Suprapubic skin (tissue), 3 donors: ENCODE measurements around the gene SRGAP2B.
"Not testable (repeated sequence)": the region's sequence is repeated elsewhere in the genome, so short reads cannot be mapped to it uniquely, and the experiment has no call there.

ENCODE experiments used
- CTCF ChIP-seq, 2 donors: fragments of 200-600 bp in 1 of 2; fragments of 450-650 bp in 1 of 2; sonication (generic) in 1 of 2; IDR thresholded peaks; one replicate each; pipeline ENCODE4 v1.5.1; 2016 to 2019; ENCODE audit warnings: antibody characterized with exemption in 2 of 2, mild to moderate bottlenecking in 1 of 2, moderate library complexity in 1 of 2
- EP300 ChIP-seq: sonication (generic); formaldehyde crosslinking; IDR thresholded peaks from one replicate; pipeline ENCODE4 v1.6.1; 2017; ENCODE audit warnings: antibody characterized with exemption

DNA sequence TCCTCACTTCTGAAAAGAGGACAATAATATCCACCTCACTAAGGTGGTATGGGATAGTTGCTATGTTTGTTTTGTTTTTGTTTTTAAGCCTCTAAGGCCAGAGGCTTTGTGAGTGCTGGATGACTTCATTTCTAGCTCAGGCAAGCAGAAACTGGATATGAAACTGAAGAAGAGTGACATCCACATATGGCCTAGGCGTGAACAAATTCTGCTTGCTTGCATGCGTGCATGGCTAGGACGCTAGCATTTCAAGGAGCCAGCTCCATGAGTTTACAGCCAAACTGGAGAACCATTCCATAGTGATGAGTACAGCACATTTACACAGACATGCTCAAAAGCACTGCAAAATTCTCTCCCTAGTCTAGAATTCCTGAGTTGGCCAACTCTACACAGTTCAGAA, 36.9 kb downstream of the SRGAP2B start:
- TF ChIP-seq CTCF (IDR thresholded peaks at IDR 0.05); EP300: not testable (repeated sequence)
